ENCODE results near the gene BRAT1.

The BRAT1 gene

GRCh38 chr7:2510130-2510776, 45.1 kb downstream of the BRAT1 start:
- no peak for DNase-seq (ENCODE audit: low read depth)

- DNase-seq (ENCODE audit: low read depth), result no peak
Measured at GRCh38 chr7:2509298-2509906, 45.9 kb downstream of the BRAT1 start.

DNA sequence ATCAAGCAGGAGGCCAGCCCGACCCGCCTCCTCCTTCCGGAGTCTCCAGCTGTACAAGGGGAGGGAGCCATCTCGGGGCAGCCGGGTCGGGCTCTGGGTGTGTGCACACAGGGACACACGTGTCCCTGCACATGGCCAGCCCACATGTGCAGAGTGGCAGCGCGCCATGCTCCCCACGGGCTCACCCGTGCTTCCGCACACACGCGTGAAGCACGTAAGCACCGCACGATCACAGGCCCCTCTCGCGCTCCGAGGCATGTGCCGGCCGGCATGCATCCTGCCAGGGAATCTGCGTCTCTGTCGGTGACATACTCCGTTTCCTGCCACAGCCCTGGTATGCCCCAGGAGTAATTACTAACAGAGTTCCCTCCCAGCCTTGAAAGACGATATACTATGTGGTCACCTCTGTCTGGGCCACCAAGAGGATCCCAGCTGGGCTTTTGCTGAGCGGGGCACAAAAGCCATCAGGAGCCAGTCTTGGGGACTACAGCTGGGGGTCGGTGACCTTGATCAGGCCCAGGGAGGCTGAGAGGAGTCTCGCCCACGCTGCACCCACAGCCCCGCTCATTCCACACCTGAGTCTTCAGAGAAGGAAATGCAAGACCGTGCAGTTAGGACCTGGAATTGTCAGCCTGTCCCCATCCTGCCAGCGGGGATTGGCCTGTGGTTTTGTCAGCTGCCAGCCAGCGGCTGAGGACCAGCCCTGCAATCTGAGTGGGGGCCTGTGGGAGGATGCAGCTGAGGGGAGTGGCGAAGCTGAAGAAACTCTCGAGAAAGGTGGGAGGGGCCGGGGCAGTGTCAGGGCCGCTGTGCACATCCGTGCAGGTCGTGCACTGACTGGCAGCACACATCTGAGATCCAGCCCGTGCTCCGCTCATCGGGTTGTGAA, 46.8 kb downstream of the BRAT1 start:
- DNase-seq (ENCODE audit: low read depth), result peak; percentile 37

GRCh38 chr7:2507917-2508306, 47.4 kb downstream of the BRAT1 start:
- no peak for DNase-seq (ENCODE audit: low read depth)

- no peak for DNase-seq (ENCODE audit: low read depth)
Measured at GRCh38 chr7:2507208-2507916, 48.0 kb downstream of the BRAT1 start.

- no peak for DNase-seq (ENCODE audit: low read depth)
Measured at GRCh38 chr7:2505401-2505800, 49.9 kb downstream of the BRAT1 start.

DNA sequence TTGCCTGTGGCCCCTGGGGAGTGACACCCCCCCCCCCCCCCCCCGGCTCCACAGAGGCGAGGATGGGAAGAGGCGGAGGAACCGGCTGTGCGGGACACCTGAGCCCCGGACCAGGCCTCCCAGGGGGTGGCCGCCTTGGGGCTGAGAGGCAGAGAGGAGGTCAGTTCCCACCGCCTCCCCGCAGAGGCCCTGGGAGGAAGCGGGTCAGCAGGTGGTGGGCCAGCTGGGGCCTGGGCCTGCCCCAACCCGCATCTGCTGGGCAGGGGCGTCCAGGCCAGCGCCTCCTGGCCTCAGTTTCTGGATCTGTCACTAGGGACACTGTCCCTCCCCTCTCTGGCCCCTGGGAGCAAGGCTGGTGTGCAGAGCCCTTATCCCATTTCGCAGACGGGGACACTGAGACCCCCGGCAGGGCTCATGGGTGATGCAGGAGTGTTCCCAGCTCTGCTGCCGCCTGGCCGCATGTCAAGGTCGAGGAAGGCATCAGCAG, 50.4 kb downstream of the BRAT1 start:
- no peak for DNase-seq (ENCODE audit: low read depth)

DNA sequence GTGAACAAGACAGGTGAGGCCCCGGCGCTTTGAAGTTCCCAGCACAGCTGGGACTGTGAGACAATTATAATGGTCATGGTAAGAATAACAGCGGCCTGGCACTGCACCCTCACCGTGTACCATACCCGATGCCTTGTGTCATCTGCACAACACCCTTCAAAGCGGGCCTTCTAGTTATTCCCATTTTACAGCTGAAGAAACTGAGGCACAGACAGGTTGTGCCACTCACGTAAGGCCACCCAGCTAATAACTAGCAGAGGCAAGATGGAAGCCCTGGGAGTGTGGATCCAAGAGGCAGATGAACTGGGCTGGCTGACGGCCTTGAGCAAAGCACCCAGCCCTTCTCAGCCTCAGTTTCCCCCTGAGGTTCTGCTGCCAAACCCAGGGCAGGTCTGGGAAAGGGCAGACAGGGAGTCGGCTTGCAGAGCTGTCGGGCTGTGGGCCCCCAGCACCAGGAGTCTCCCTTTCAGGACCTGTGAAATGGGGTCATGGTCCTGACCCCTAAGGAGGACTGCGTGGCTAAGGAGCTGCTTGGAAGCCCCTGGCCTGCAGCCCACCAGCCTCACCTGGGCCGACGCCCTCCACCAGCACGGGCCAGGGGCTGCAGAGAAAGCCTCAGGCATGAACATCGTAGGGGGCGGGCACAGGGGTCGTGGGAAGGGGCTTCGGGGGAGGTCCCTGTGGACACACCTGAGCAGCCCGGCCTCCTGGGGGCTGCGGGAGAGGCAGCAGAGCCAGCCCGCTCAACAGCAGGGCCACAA, 51.0 kb downstream of the BRAT1 start:
- DNase-seq (ENCODE audit: low read depth), result no peak

- DNase-seq (ENCODE audit: low read depth), result no peak
Measured at GRCh38 chr7:2503056-2503941, 52.0 kb downstream of the BRAT1 start.

DNA sequence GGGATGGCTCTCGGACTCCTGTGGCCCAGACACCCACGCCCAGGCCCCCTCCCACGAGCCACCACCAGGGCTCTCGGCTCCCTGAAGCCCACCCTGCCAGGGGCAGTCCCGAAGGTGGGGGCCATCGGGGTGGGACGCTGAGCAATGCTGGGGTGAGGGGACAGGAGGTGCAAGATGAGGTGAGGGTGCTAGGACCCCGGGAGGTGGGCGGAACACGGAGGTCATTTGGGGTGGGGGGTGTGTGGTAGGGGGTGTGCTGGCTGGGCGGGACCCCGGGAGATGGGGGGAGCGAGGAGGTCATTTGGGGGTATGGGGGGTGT, 52.7 kb downstream of the BRAT1 start:
- DNase-seq (ENCODE audit: low read depth), result no peak

DNA sequence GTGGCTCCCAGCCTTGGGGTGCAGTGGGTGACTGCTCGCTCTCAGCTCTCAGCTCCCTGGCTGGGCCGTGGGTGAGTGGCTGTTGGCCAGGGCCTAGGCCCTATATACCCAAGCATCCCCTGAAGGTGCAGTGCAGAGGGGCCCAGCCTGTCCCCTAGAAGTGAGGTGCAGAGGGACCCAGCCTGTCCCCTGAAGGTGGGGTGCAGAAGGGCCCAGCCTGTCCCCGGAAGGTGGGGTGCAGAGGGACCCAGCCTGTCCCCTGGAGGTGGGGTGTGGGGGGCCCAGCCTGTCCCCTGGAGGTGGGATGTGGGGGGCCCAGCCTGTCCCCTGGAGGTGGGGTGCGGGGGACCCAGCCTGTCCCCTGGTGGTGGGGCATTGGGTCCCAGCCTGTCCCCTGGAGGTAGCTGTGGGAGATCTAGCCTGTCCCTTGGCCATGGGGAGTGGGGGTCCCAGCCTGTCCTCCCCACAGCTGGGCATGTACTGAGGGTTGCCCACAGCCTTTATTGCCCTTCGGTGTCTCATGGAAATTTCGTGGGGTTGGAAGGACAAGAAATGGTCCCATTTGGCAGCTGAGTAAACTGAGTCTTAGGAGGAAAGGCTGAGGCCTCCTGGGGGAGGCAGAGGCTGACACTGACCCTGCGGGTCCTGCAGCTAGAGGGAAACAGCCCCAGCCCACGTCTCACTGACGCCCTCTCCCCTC, 53.2 kb downstream of the BRAT1 start:
- DNase-seq (ENCODE audit: low read depth), result no peak

GRCh38 chr7:2500701-2501100, 54.6 kb downstream of the BRAT1 start:
- DNase-seq (ENCODE audit: low read depth), result no peak

DNA sequence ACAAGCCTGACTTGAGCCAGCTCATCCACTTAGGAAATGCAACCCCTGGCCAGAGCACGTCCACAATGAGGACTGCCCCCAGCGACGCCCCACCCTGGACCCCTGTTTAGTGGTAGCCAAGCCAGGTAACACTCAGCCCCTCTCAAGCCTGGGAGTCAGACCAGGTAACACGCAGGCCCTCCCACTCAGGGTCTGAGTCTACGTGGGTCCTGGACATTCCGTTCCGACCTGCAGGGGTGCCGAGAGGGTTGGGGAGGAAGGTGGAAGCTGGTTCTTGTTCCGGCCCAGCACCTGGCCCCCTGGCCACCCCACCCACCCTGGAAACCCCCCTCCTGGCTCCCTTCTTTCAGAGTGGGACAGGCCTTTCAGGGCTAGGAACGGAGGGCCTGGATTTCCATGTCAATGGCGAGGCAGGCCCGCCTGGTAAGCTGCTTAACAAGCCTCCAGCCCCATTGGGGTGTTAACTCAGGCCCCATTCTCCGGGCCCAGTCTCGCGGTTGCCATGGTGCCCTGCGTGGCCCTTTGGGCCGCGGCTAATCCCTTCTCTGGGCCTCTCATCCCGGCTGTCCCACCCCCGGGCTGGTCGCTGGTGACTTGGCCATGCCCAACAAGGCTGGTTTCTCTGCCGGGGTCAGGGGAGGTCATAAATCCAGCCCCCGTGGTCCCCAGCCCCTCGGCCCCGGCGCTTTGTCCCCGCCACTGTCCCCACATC, 55.4 kb downstream of the BRAT1 start:
- DNase-seq (ENCODE audit: low read depth), result no peak

DNA sequence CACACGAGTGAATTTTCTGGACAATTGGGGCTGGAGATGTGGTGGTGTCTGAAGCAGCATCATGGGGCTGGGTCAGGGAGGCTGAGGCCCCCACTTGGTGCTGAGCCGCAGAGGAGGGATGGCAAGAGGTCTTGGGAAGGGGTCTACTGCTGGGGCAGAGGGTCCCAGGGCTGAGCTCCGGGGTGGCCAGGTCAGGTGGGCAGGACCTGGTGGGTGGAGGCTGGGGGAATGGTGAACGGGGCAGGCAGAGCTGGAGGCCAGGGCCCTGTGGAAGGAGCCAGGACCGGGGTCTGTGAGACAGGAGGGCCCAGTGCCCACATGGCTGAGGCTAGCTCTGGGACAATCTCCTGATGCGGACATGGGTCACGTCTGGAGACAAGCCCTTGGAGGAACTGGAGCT, 56.1 kb downstream of the BRAT1 start:
- no peak for DNase-seq (ENCODE audit: low read depth)

- no peak for DNase-seq (ENCODE audit: low read depth)
Measured at GRCh38 chr7:2498708-2499107, 56.6 kb downstream of the BRAT1 start.

DNA sequence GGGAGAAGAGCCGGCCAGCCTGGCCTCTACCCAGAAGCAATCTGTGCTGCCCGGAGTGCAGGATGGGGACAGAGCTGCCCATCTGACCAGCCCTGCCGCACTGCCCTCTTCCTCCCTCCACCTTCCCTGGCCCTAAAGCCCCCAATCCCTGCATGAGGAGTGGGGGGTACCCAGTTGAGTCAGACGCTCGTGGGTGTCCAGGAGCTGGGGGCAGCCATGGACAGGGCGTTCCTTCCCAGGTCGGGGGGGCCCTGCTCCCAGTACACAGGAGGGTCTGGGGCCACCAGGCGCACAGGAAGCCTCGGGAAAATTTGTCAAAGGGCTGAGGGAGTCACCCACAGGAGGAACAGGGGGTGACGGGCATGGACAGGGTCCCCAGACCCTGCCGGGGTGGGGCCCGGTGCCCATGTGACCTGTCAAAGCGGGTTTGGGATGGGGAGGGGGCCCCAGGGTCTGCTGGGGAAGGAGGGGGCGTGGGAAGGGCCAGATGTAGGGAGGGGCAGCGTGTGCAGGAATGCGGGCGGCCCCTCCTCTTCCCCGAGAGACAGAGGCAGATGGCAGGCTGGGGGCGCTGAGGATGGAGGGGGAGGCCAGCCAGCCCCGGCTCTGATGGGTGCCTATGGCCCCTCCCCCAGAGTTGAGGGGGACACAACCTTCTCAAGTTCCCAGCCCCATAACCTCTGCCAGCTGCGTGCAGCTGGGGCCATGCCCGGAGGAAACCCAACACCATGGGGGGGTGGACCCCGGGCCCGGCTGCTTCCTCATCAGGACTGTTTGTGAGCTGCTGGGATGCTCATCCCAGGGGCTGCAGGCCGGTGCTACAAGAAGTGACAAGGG, 57.6 kb downstream of the BRAT1 start:
- DNase-seq (ENCODE audit: low read depth), result no peak

- DNase-seq (ENCODE audit: low read depth), result no peak
Measured at GRCh38 chr7:2497065-2497464, 58.3 kb downstream of the BRAT1 start.

DNA sequence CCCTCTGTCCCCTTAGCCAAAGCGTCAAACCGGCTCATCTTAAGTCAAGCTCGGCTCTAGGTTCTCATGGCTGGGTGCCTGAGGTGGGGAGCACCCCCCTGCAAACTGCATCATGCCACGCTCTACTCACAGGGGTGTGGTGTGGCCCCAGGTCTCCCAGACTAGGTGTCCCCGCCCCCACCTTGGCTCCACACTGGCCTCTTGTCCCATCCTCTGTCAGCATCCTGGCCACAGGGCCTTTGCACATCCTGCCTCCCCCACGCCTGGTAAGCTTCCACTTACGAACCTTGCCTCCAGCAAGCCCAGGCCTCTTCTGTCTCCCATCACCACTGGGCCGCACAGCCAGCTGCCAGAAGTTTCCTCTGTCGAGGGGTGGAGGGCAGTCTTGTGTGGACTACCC, 58.9 kb downstream of the BRAT1 start:
- no peak for DNase-seq (ENCODE audit: low read depth)

All from stromal cell of bone marrow (primary cell).